HEK293 (cell line): ENCODE results near the gene VWA3B.

Experiments used
- CTCF ChIP-seq: fragments of 450-650 bp; formaldehyde crosslinking; IDR thresholded peaks from 2 replicates; pipeline ENCODE4 v1.5.1; 2016; ENCODE audit warnings: missing biosample characterization, missing genetic modification characterization
- GLI2 ChIP-seq: fragments of 450-650 bp; formaldehyde crosslinking; IDR thresholded peaks from 2 replicates; pipeline ENCODE4; 2017; ENCODE audit warnings: missing biosample characterization, missing genetic modification characterization, low read depth, borderline replicate concordance
- KLF10 ChIP-seq: fragments of 450-650 bp; IDR thresholded peaks from 2 replicates; pipeline ENCODE4 v1.5.1; 2018; ENCODE audit warnings: missing biosample characterization, mild to moderate bottlenecking, missing genetic modification characterization
- MEIS1 ChIP-seq: sonication (generic); formaldehyde crosslinking; IDR thresholded peaks from 2 replicates; pipeline ENCODE4 v1.8.1; 2022; ENCODE audit warnings: missing genetic modification reagents, mild to moderate bottlenecking, borderline replicate concordance
- MYNN ChIP-seq: fragments of 450-650 bp; formaldehyde crosslinking; IDR thresholded peaks from 2 replicates; pipeline ENCODE4 v1.5.1; 2016; ENCODE audit warnings: missing biosample characterization, missing genetic modification characterization, borderline replicate concordance
- RBAK ChIP-seq: fragments of 450-650 bp; formaldehyde crosslinking; IDR thresholded peaks from 2 replicates; pipeline ENCODE4 v1.5.1; 2016; ENCODE audit warnings: missing biosample characterization, missing genetic modification characterization
- YY1 ChIP-seq: fragments of 450-650 bp; formaldehyde crosslinking; IDR thresholded peaks from 2 replicates; pipeline ENCODE4 v1.5.1; 2018; ENCODE audit warnings: missing biosample characterization, missing genetic modification characterization
- ZBTB7A ChIP-seq: fragments of 450-650 bp; formaldehyde crosslinking; IDR thresholded peaks from 2 replicates; pipeline ENCODE4 v1.5.1; 2016; ENCODE audit warnings: low read depth, missing biosample characterization, missing genetic modification characterization
- ZNF146 ChIP-seq: fragments of 450-650 bp; formaldehyde crosslinking; IDR thresholded peaks from 2 replicates; pipeline ENCODE4 v1.5.1; 2016; ENCODE audit warnings: missing biosample characterization, missing genetic modification characterization
- ZNF239 ChIP-seq: fragments of 450-650 bp; formaldehyde crosslinking; IDR thresholded peaks from 2 replicates; pipeline ENCODE4 v1.5.1; 2016; ENCODE audit warnings: missing biosample characterization, missing genetic modification characterization
- ZNF449 ChIP-seq: fragments of 450-650 bp; formaldehyde crosslinking; IDR thresholded peaks from 2 replicates; pipeline ENCODE4 v1.5.1; 2017; ENCODE audit warnings: missing biosample characterization, mild to moderate bottlenecking, missing genetic modification characterization, moderate library complexity
- TF ChIP-seq, protein P1 (sequence below): fragments of 450-650 bp; formaldehyde crosslinking; IDR thresholded peaks from 2 replicates; pipeline ENCODE4 v1.5.1; 2016; ENCODE audit warnings: missing biosample characterization, missing genetic modification characterization
- TF ChIP-seq, protein P2 (sequence below): fragments of 450-650 bp; formaldehyde crosslinking; IDR thresholded peaks from 2 replicates; pipeline ENCODE4 v1.5.1; 2016; ENCODE audit warnings: missing biosample characterization, missing genetic modification characterization
- TF ChIP-seq, protein P3 (sequence below): fragments of 450-650 bp; formaldehyde crosslinking; IDR thresholded peaks from 2 replicates; pipeline ENCODE4 v1.5.0; 2017; ENCODE audit warnings: missing biosample characterization, missing genetic modification characterization, borderline replicate concordance

GRCh38 chr2:98247383-98247782, 160.4 kb downstream of the VWA3B start:
- TF ChIP-seq, protein P1, sequence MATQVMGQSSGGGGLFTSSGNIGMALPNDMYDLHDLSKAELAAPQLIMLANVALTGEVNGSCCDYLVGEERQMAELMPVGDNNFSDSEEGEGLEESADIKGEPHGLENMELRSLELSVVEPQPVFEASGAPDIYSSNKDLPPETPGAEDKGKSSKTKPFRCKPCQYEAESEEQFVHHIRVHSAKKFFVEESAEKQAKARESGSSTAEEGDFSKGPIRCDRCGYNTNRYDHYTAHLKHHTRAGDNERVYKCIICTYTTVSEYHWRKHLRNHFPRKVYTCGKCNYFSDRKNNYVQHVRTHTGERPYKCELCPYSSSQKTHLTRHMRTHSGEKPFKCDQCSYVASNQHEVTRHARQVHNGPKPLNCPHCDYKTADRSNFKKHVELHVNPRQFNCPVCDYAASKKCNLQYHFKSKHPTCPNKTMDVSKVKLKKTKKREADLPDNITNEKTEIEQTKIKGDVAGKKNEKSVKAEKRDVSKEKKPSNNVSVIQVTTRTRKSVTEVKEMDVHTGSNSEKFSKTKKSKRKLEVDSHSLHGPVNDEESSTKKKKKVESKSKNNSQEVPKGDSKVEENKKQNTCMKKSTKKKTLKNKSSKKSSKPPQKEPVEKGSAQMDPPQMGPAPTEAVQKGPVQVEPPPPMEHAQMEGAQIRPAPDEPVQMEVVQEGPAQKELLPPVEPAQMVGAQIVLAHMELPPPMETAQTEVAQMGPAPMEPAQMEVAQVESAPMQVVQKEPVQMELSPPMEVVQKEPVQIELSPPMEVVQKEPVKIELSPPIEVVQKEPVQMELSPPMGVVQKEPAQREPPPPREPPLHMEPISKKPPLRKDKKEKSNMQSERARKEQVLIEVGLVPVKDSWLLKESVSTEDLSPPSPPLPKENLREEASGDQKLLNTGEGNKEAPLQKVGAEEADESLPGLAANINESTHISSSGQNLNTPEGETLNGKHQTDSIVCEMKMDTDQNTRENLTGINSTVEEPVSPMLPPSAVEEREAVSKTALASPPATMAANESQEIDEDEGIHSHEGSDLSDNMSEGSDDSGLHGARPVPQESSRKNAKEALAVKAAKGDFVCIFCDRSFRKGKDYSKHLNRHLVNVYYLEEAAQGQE (tag by site-specific recombination) = no peak
- TF ChIP-seq CTCF (tag by site-specific recombination) = no peak
- no peak for TF ChIP-seq KLF10 (tag by site-specific recombination)
- TF ChIP-seq, protein P2, sequence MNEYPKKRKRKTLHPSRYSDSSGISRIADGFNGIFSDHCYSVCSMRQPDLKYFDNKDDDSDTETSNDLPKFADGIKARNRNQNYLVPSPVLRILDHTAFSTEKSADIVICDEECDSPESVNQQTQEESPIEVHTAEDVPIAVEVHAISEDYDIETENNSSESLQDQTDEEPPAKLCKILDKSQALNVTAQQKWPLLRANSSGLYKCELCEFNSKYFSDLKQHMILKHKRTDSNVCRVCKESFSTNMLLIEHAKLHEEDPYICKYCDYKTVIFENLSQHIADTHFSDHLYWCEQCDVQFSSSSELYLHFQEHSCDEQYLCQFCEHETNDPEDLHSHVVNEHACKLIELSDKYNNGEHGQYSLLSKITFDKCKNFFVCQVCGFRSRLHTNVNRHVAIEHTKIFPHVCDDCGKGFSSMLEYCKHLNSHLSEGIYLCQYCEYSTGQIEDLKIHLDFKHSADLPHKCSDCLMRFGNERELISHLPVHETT (tag by site-specific recombination) = no peak
- no peak for TF ChIP-seq ZNF146
- no peak for TF ChIP-seq ZNF239 (tag by site-specific recombination)
- no peak for TF ChIP-seq MEIS1 (CRISPR knock-in tag)
- no peak for TF ChIP-seq YY1 (tag by site-specific recombination)
- no peak for TF ChIP-seq ZNF449 (tag by site-specific recombination)
- no peak for TF ChIP-seq GLI2 (tag by site-specific recombination)
- no peak for TF ChIP-seq ZBTB7A
- no peak for TF ChIP-seq RBAK (tag by site-specific recombination)
- TF ChIP-seq MYNN (tag by site-specific recombination) = no peak
- TF ChIP-seq, protein P3, sequence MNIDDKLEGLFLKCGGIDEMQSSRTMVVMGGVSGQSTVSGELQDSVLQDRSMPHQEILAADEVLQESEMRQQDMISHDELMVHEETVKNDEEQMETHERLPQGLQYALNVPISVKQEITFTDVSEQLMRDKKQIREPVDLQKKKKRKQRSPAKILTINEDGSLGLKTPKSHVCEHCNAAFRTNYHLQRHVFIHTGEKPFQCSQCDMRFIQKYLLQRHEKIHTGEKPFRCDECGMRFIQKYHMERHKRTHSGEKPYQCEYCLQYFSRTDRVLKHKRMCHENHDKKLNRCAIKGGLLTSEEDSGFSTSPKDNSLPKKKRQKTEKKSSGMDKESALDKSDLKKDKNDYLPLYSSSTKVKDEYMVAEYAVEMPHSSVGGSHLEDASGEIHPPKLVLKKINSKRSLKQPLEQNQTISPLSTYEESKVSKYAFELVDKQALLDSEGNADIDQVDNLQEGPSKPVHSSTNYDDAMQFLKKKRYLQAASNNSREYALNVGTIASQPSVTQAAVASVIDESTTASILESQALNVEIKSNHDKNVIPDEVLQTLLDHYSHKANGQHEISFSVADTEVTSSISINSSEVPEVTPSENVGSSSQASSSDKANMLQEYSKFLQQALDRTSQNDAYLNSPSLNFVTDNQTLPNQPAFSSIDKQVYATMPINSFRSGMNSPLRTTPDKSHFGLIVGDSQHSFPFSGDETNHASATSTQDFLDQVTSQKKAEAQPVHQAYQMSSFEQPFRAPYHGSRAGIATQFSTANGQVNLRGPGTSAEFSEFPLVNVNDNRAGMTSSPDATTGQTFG (tag by site-specific recombination) = no peak
